Prostate gland (tissue), 2 donors: ENCODE data around the gene SYNM. TPM values are rescaled to one million over a fixed set of nuclear protein-coding genes. Genes with fewer than 3 reads are reported as not detected.
A peak's percentile ranks its signal among the peaks of the same experiment; 100 is the strongest.

Source experiments
- DNase-seq: peaks from one replicate; pipeline ENCODE4 v3.0.0-alpha.2; 2019; ENCODE audit warnings: low spot score
- H3K27ac ChIP-seq, 2 donors: fragments of 200-600 bp; sonication (generic); 2 replicates each; pipeline ENCODE4 v1.5.1; 2017 to 2019
- H3K27me3 ChIP-seq: fragments of 200-600 bp; sonication (generic); replicated peaks from 2 replicates; pipeline ENCODE4 v1.5.1; 2019; ENCODE audit not compliant: insufficient read depth
- H3K36me3 ChIP-seq, 2 donors: fragments of 200-600 bp; sonication (generic); 1 replicate in 1 of 2; 2 replicates in 1 of 2; pipeline versions ENCODE4 v1.5.1 to v1.8.1; 2017 to 2019
- H3K4me1 ChIP-seq: fragments of 200-600 bp; sonication (generic); replicated peaks from 2 replicates; pipeline ENCODE4 v1.5.1; 2019
- H3K4me3 ChIP-seq, 2 donors: fragments of 200-600 bp; sonication (generic); 2 replicates each; pipeline ENCODE4 v1.5.1; 2017 to 2019
- H3K9me3 ChIP-seq: fragments of 200-600 bp; sonication (generic); 2 replicates; pipeline ENCODE4 v1.5.1; 2017
- POLR2A ChIP-seq: fragments of 450-650 bp; IDR thresholded peaks from one replicate; pipeline ENCODE4 v1.6.1; 2016; ENCODE audit warnings: antibody characterized with exemption, mild to moderate bottlenecking
- POLR2AphosphoS5 ChIP-seq: sonication (generic); formaldehyde crosslinking; IDR thresholded peaks from one replicate; pipeline ENCODE4 v1.6.1; 2017; ENCODE audit warnings: antibody characterized with exemption
- WGBS: methylation state at CpG from one replicate; pipeline ENCODE4 v1.1.5; 2018; 5-methylcytosine and 5-hydroxymethylcytosine counted together
- intact Hi-C: fragments of 100-400 bp; cut with DNase I; formaldehyde crosslinking; loops from one replicate; pipeline ENCODE4 v1.14.2; 2022
- total RNA-seq, 2 donors: library from RNA; depleted of rRNA; stranded (reverse); fragments of >200 nt; gene quantifications; one replicate each; pipeline ENCODE4 v1.1.0, GENCODE V29; 2016
- TF ChIP-seq, protein P1 (sequence below), 4 experiments: fragments of 200-600 bp in 2 of 4; fragments of 450-650 bp in 2 of 4; sonication (generic) in 2 of 4; IDR thresholded peaks; 1 replicate in 3 of 4; 2 replicates in 1 of 4; pipeline ENCODE4 v1.5.1; 2016 to 2019; ENCODE audit warnings: antibody characterized with exemption in 4 of 4, mild to moderate bottlenecking in 2 of 4, moderate library complexity in 2 of 4

Gene SYNM
- total RNA-seq, 2 donors from 2014 or later = 181 to 185 TPM

GRCh38 chr15:99164119-99164518, 59.2 kb downstream of the SYNM start:
- TF ChIP-seq POLR2AphosphoS5 (no peak), POLR2A (no peak)
- TF ChIP-seq, protein P1, sequence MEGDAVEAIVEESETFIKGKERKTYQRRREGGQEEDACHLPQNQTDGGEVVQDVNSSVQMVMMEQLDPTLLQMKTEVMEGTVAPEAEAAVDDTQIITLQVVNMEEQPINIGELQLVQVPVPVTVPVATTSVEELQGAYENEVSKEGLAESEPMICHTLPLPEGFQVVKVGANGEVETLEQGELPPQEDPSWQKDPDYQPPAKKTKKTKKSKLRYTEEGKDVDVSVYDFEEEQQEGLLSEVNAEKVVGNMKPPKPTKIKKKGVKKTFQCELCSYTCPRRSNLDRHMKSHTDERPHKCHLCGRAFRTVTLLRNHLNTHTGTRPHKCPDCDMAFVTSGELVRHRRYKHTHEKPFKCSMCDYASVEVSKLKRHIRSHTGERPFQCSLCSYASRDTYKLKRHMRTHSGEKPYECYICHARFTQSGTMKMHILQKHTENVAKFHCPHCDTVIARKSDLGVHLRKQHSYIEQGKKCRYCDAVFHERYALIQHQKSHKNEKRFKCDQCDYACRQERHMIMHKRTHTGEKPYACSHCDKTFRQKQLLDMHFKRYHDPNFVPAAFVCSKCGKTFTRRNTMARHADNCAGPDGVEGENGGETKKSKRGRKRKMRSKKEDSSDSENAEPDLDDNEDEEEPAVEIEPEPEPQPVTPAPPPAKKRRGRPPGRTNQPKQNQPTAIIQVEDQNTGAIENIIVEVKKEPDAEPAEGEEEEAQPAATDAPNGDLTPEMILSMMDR (IDR thresholded peaks at IDR 0.05) = no peak
- no peak overlapping the region for H3K4me3 ChIP-seq
- no peak for DNase-seq
- no peaks in the 10 kb centered on the region for H3K4me1 ChIP-seq
- 95% methylated on average over 3 of the region's 3 CpGs for WGBS
- H3K36me3 ChIP-seq = no peaks in the 10 kb centered on the region
- H3K9me3 ChIP-seq = no peaks in the 10 kb centered on the region
- intact Hi-C loops = no loop called here
- no peaks in the 10 kb centered on the region for H3K27me3 ChIP-seq
- H3K27ac ChIP-seq = no peak overlapping the region

DNA sequence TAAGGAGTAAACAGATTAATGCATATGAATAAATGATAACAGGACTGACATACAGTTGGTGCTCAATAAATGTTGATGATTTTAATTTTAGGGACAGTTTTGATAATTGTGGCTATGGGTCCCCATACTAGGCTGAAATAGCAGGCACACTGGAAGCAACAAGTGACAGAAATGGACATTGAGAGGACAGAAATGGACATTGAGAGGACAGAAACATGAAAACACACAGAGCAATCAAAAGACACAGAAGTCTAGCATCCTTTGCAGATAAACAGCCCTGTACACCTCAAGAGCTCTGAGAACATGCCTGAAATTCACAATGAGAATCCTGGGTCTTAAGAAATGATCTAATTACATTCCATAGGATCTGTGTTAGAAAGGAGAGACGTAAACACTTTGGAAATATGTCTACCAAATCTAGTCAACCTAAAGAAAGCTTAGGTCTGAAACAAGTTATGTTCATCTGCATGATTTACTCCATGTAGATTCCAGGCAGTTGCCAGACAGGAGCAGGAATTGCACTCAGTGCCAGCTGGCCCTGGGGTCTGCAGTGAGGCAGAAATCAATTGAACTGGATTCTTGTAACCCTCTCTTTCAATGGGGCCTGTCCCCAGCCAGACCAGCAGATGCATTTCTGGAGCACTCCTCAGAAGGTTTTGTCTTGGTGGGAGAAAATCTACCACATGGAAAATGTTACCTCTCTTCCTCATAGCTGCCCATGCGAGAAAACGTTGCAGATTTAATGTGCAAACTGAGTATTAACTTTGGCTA, 60.3 kb downstream of the SYNM start:
- TF ChIP-seq, protein P1 (IDR thresholded peaks at IDR 0.05) = no peak
- TF ChIP-seq POLR2A = no peak
- no peak for TF ChIP-seq POLR2AphosphoS5
- intact Hi-C loops = no loop called here
- Histone ChIP-seq H3K36me3 (no peaks in the 10 kb centered on the region), H3K4me1 (no peaks in the 10 kb centered on the region), H3K27me3 (no peaks in the 10 kb centered on the region), H3K9me3 (no peaks in the 10 kb centered on the region), H3K27ac (no peak overlapping the region), H3K4me3 (no peak overlapping the region)
- no peak for DNase-seq
- WGBS = 85% methylated on average over 3 of the region's 3 CpGs

DNA sequence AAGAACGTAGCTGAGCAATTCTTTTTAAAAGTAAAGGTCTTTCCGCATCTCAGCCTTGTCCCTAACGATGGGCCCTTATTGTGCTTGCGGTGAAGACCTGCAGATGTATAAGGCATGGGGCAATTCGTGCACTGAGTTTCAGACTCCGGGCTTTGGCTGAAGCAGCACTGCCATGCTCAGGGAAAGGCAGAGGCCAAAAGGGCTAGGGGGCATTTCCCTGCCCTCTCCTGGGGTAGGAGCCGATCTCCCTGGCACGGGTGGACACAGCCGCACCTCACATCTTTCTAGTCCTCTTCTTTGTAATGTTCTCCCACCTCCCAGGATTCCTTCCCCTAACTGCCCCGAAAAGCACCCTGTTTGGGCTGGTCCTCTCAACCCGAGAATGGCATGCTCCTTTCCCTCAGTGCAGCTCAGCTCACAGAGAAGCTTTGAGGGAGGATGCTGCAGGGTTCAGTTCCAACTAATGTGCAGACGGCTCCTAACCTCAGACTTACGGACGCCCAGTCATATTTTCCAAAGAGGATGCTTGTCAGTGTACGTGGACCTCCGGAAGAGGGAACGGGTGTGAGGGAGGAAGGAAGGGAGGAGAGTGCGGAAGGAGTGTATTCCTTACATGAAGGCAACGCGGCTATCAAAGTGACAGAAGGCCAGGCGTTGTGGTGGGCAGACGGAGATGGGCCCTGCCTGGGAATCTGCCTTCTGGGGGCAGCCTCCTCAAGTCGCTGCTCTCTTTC, 61.2 kb downstream of the SYNM start:
- H3K36me3 ChIP-seq = no peaks in the 10 kb centered on the region
- no peak for DNase-seq
- peak overlapping the region; percentile 62 to 81 for H3K27ac ChIP-seq
- intact Hi-C loops = no loop called here
- TF ChIP-seq POLR2A (no peak), POLR2AphosphoS5 (no peak)
- TF ChIP-seq, protein P1 (IDR thresholded peaks at IDR 0.05) = no peak
- 84% methylated on average over 23 of the region's 23 CpGs for WGBS
- no peaks in the 10 kb centered on the region for H3K9me3 ChIP-seq
- no peaks in the 10 kb centered on the region for H3K4me1 ChIP-seq
- no peak overlapping the region for H3K4me3 ChIP-seq
- H3K27me3 ChIP-seq = no peaks in the 10 kb centered on the region

DNA sequence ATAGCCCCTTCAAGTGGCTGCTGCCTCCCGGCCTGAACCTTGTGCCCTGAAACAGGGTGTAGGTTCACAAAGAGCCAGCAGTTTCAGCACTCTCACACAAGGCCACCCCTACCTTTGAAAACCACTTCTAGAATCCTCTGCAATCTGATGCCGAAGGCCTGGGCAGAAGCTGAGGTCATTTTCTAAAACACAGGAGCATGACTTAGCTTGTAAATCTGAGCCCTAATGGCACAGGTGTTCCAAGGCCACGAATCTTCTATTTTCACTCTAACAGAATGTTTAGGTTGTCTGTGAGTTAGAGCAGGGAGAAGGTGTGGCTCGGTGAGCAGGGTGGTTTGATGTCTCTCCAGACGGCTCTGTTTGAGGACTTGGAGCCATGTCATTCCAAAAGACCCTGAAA, 62.3 kb downstream of the SYNM start:
- no peak overlapping the region for H3K4me3 ChIP-seq
- WGBS = 37% methylated on average over 5 of the region's 5 CpGs
- intact Hi-C loops = no loop called here

More for the DNA sequence above, 62.3 kb downstream of the SYNM start:
- H3K9me3 ChIP-seq = no peaks in the 10 kb centered on the region
- no peaks in the 10 kb centered on the region for H3K27me3 ChIP-seq
- DNase-seq = no peak
- H3K36me3 ChIP-seq = no peaks in the 10 kb centered on the region
- H3K27ac ChIP-seq = peak overlapping the region; percentile 62 to 81
- TF ChIP-seq, protein P1 (IDR thresholded peaks at IDR 0.05) = no peak
- peak; percentile 12 for TF ChIP-seq POLR2AphosphoS5
- no peaks in the 10 kb centered on the region for H3K4me1 ChIP-seq
